NCI-H460 (cell line): ENCODE results near the gene RUNX2. TPM values are rescaled to one million over a fixed set of nuclear protein-coding genes. Genes with fewer than 3 reads are reported as not detected.
A peak's percentile ranks its signal among the peaks of the same experiment; 100 is the strongest.

Experiments
- DNase-seq: peaks from one replicate; pipeline ENCODE4 v3.0.0-alpha.2; 2016; ENCODE audit warnings: low read depth; ENCODE audit errors: extremely low read depth
- total RNA-seq: library from RNA; depleted of rRNA; stranded (reverse); fragments of >200 nt; shearing (Covaris generic); gene quantifications from 2 replicates; pipeline ENCODE4 v1.2.3, GENCODE V29; 2014

The RUNX2 gene
- total RNA-seq, 1 experiment from 2014 or later = 0.10 TPM

- DNase-seq = no peak
These were observed 70.1 kb downstream of the RUNX2 start for GRCh38 chr6:45398075-45398813.

- DNase-seq = no peak
These were observed 71.9 kb downstream of the RUNX2 start for GRCh38 chr6:45400021-45400420.

- DNase-seq = no peak
These were observed 83.8 kb downstream of the RUNX2 start for GRCh38 chr6:45411959-45412358.

GRCh38 chr6:45415315-45415714 lies 87.2 kb downstream of the RUNX2 start:
- no peak for DNase-seq

- no peak for DNase-seq
These were observed 87.8 kb downstream of the RUNX2 start for GRCh38 chr6:45415788-45416518.

- DNase-seq = no peak
These were observed 88.6 kb downstream of the RUNX2 start for GRCh38 chr6:45416700-45417099.

GRCh38 chr6:45417436-45417835 lies 89.3 kb downstream of the RUNX2 start:
- no peak for DNase-seq

- DNase-seq = peak; percentile 33
These were observed 91.5 kb downstream of the RUNX2 start for GRCh38 chr6:45419571-45420082.

- DNase-seq = no peak
These were observed 92.2 kb downstream of the RUNX2 start for GRCh38 chr6:45420083-45420908.

- DNase-seq = no peak
These were observed 93.0 kb downstream of the RUNX2 start for GRCh38 chr6:45420909-45421708.

GRCh38 chr6:45421709-45422502 lies 93.8 kb downstream of the RUNX2 start:
- no peak for DNase-seq

- DNase-seq = no peak
These were observed 94.5 kb downstream of the RUNX2 start for GRCh38 chr6:45422503-45423110.

- no peak for DNase-seq
These were observed 95.1 kb downstream of the RUNX2 start for GRCh38 chr6:45423111-45423823.

GRCh38 chr6:45423824-45424450 lies 95.8 kb downstream of the RUNX2 start:
- DNase-seq = no peak

- no peak for DNase-seq
These were observed 96.3 kb downstream of the RUNX2 start for GRCh38 chr6:45424451-45424861.

- no peak for DNase-seq
These were observed 98.1 kb downstream of the RUNX2 start for GRCh38 chr6:45426251-45426650.

- DNase-seq = no peak
These were observed 99.6 kb downstream of the RUNX2 start for GRCh38 chr6:45427726-45428125.

- DNase-seq = no peak
These were observed 100.6 kb downstream of the RUNX2 start for GRCh38 chr6:45428727-45429126.
